GM18867 (cell line): ENCODE measurements around the gene NXPH4.

Experiments used
- ATAC-seq: cut with Tn5 transposase; IDR thresholded peaks from one replicate; pipeline ENCODE4 v1.9.1; 2021; ENCODE audit warnings: mild to moderate bottlenecking, moderate library complexity; ENCODE audit not compliant: unreplicated experiment

Gene NXPH4

DNA sequence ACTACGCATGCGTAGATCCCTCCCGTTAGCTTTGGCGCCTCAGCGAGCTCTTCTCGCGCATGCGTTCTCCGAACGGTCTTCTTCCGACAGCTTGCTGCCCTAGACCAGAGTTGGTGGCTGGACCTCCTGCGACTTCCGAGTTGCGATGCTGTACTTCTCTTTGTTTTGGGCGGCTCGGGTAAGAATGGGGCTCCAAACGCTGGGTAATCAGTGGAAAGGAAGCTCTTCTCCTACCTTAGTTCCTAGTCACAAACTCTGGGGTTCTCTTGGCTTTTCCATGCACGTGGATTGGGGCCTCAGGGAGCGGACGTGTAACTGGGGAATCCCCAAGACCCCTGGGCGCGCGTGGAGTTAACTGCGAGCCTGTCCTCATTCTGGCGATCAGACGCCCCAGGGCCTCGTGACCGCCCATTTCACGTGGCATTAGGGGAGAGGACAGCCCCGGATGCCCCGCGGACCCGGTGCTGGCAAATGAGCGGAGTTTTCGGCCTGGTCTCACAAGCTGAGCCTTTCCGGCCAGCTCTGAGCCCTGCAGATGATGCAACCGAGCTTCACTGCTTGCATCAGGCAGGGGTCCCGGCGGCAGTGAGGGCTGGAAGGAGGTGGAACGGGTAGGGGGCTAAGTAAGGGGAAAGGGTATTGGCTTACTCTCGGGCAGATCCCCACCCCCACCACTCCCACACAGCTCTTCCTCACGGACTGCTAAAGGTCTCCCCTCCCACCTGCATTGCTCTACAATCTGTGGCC, 13.2 kb downstream of the NXPH4 start, which contains the start of gene SHMT2:
Gene SHMT2 (plus strand): TSS at position 78 of the 747 bp plus-strand sequence. CDS start 68 bp downstream, at position 146.
- ATAC-seq: peak; percentile 64

DNA sequence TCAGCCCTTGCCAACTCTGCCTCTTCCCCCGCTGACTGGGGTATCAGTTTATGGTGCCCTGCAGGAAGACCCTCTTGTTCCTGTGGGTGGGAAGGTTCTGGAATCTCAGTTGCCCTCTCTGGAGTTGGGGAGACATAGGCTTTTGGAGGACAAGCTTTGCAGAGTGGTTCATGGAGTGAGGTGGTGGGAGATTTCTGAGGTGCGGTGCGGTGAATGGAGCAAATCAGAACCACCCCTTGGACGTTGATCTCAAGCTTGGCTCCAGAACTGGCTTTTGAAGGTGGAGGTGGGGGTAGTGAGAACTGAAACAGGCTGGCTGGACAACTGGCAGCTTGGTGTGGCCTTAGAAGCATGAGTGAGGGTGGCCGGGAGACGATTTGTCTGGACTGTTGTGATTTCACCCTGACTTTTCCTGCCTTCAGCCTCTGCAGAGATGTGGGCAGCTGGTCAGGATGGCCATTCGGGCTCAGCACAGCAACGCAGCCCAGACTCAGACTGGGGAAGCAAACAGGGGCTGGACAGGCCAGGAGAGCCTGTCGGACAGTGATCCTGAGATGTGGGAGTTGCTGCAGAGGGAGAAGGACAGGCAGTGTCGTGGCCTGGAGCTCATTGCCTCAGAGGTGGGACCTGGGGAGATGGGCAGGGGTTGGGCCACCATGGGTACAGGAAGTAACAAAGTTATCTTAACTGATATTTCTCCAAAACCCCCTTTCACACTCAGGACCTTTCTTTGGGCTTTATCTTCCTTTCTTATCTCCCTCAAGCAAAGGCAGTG, 14.0 kb downstream of the NXPH4 start:
- ATAC-seq: no peak

DNA sequence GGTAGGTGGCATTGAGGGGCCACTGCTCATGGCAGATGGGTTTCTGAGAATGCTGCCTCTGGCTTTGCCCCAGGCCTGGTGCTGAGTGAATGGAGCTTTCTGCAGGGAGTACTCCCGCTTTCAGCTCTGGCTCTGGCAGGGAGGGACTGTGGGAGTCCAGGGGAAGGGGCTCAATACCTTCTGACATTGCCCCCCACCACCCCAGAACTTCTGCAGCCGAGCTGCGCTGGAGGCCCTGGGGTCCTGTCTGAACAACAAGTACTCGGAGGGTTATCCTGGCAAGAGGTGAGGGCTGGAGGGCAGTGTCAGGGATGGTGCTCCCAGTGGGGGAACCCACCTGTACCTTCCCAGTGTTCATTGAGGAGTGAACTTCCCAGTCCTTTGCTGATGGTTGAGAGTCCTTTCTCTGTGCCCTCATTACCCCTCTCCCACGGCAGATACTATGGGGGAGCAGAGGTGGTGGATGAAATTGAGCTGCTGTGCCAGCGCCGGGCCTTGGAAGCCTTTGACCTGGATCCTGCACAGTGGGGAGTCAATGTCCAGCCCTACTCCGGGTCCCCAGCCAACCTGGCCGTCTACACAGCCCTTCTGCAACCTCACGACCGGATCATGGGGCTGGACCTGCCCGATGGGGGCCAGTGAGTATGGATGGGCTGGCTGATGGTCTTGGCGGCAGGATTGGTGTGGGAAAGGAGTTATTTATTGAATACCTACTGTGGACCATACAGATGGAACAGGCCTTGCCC, 14.9 kb downstream of the NXPH4 start:
- no peak for ATAC-seq

DNA sequence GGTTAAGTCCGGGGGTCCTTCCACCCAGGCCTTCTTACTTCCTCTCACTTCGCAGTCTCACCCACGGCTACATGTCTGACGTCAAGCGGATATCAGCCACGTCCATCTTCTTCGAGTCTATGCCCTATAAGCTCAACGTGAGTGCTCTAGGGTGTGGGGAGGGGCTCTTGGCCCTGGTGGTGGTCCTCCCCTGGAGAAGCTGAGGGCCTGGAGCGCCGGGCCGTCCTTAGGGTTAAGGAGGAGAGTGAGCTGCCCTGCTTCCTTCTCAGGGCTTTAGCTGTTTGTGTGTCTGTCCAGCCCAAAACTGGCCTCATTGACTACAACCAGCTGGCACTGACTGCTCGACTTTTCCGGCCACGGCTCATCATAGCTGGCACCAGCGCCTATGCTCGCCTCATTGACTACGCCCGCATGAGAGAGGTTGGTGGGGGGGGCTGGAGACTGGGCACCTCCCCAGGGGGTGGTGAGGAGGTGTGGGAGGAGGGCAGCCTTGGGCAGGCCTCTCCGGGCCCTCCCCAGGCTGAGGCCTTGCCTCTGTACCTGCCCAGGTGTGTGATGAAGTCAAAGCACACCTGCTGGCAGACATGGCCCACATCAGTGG, 15.7 kb downstream of the NXPH4 start:
- no peak for ATAC-seq

DNA sequence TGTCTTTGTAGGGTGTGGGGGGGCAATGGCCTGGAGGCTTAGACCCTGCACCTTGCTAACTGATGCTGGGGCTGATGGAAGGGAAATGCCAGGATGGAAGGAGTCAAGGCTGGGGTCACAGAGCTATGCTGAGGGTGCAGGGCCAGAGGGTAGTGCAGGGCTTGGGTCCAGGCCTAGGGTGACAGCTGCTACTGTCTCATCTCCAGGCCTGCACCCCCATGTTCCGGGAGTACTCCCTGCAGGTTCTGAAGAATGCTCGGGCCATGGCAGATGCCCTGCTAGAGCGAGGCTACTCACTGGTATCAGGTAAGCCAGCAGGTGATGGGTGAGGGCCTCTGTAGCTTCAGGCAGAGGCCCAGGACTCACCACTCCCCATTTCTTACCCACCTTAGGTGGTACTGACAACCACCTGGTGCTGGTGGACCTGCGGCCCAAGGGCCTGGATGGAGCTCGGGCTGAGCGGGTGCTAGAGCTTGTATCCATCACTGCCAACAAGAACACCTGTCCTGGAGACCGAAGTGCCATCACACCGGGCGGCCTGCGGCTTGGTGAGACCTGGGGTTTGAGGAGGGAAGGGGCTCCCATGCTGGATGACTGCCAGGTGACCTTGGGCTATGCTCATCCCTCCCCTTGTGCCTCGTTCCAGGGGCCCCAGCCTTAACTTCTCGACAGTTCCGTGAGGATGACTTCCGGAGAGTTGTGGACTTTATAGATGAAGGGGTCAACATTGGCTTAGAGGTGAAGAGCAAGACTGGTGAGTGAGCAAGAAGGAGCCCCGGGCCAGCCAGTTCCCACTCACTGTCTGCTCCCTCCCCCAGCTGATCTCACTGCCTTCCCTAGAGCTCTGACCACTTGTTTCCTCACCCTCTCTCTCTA, 17.0 kb downstream of the NXPH4 start:
- no peak for ATAC-seq

DNA sequence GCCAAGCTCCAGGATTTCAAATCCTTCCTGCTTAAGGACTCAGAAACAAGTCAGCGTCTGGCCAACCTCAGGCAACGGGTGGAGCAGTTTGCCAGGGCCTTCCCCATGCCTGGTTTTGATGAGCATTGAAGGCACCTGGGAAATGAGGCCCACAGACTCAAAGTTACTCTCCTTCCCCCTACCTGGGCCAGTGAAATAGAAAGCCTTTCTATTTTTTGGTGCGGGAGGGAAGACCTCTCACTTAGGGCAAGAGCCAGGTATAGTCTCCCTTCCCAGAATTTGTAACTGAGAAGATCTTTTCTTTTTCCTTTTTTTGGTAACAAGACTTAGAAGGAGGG, 17.6 kb downstream of the NXPH4 start:
- no peak for ATAC-seq

DNA sequence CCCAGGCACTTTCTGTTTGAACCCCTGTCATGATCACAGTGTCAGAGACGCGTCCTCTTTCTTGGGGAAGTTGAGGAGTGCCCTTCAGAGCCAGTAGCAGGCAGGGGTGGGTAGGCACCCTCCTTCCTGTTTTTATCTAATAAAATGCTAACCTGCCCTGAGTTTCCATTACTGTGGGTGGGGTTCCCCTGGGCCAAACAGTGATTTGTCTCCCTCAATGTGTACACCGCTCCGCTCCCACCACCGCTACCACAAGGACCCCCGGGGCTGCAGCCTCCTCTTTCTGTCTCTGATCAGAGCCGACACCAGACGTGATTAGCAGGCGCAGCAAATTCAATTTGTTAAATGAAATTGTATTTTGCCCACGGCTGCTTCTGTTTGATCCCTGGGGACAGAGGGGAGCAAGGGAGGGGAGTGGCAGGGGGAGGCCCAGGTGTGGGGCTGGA, 18.0 kb downstream of the NXPH4 start:
- ATAC-seq: no peak

DNA sequence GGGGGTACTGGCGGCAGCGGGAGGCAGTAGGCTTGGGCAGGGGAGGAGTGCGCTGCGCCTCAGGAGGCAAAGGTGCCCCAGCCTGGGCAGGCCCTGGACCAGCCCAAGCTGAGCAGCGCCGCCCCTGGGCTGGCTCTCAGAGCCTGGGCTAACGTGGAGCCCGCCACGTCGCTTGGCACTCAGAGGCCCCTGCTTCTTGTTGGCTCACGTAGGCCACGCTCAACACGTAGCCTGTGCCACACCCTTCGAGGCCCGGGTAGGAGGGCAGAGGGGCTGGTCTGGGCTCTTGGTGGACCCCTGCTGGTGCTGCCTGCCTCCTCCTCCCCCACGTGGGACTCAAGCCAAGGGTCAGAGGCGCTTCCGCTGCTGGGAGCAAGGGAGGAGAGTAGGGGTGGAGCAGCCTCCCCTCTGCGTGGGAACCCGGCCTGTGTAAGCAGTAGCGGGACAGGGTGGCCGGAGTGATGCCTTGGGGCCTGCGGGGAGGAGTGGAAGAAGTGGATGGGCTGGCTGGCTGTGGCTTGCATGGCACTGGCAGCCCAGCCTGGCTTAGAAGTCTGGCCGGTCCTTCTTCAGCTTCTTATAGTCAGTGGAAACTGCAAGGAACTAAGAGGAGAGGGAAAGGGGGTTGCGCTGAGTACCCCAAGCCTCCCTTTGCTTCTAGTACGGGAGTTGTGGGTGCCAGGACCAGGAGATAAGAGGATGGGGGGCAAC, 18.6 kb downstream of the NXPH4 start:
- no peak for ATAC-seq

DNA sequence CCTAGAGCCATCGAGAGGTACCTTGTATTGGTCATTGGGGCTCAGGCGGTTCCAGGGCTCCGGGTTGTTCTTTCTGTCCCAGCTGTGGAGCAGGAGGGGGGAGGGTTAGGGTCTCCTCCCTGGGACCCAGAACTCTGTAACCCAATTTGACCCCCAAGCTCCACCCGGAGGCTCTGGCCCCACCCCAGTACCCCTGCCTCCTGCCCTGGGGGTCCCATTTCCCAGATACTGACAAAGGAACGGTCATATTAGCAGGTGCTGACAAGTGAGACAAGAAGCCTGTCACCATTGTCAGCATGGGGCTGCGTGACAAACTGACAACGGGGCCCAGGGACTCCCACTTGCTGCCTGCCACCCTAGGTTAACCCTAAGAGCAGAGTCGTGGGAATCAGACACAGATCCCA, 19.1 kb downstream of the NXPH4 start:
- ATAC-seq: no peak

DNA sequence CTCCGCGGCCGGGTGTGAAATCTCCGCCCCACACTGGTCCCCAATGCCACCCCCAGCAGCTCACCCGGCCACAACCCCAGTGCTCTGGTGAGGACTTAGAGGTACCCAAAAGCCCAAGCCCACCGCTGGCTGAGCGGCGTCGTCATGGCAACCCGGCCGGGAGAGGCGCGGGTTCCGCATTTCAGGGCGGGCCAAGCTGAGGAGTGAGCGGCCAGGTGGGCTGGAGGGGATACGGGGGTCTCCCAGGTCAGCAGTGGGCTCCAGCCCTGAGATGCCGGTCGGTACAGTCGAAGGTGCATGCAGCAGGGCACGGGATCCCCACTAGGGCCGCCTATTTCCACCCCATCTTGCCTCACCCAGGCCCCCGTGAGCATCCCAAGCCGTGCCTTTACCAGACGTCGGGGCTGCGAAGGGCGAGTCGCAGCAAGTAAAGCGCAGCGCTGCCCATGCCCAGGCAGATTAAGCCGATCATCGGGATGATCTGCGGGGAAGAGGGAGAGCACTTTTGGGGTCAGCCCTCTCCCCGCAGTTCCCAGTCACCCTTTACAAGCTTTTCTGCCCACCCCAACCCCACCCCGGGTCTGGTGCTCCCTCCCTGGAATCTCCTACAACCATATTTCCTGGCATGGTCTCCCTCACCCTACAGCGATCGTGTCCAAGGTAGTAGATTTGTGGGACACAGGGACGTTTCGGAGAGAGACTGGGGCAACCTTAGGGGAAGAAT, 19.8 kb downstream of the NXPH4 start:
- ATAC-seq: no peak

DNA sequence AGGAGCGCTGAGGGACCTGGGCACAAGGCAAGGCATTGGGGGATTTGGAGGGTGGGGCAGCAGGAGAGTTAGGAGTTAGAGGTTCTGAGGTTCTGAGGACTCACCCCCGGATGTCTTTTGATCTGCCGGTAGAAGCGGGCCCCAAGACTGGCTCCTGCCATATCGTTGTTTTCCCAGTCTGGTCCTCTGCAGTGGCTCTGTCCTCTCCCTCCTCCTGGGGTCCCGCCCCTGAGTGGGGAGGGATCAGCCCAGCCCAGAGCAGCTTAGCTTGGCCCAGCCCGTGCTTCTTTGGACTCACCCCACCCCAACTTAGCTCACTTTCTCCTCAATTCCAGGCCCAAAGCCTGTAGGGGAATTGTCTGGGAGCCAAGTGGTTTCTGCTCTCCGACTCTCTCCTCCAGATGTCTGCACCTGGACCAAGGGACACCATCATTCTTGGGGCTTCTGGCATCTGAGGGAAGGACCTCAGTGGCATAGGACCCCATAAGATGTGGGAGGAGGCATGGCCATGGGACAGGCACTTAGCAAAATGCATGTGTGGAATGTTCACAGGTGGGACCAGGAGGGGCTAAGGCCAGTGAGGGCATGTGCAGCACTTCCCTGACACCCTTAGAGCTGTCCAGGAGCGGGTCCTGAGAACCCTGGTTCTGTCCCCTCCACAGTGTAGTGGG, 20.5 kb downstream of the NXPH4 start:
- ATAC-seq: no peak

DNA sequence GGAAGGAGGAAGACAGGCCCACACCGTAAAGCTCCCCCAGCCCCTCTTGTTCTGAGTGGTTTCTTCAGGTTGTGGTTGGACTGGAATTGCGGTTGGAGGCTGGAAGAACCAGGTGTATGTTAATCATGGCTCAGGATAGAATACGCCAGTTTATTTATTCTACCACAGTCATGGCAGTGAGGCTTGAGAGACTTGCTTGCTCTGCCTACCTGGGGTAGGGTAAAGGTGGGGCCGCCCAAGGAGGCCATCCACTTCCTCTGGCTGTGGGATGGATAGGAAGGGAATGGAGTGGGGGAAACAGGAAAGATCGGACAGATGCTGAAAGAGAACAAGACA, 21.0 kb downstream of the NXPH4 start:
- no peak for ATAC-seq

DNA sequence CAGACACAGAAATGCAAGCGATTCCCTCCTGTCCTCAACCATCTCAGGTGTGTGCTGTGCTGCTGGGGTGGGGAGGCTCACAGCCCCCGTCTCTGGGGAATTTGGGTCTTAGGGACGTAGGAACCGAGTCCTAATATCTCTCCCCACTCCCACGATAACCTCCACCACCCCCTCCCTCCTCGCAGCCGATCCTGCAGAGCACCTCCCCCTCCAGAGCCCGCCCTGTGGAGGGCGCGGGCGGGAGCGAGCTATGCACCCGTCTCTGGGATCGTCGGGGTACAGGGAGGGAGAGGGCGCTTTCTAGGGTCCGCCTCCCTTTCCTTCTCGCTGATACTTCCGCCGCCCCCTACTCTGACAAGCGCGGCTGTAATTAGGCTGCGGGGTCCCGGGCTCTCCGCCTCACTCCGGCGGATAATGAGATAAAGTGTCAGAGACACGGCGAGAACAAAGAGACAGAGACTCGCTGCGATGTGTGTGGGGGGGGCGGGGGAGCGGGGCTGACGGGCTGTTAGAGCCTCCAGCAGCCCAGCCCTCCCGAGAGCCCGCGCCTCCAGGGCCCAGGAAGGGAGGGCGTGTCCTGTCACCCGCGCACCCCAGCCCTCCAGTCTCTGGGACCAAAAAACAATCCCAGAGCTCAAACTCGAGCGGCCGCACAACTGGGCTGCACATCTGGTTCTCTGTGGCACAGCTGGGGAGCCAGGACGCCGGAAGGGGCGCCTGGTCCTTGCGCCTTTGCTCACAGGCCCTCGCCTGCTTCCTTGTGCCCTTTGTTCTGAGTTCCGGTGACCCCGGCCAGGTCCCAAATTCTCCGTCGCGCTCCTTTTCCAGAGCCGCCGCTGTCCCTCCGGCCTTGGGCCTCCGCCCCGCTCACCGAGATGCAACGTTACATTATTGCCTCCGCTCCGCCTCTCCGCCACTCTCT, 21.6 kb downstream of the NXPH4 start:
- ATAC-seq: no peak

DNA sequence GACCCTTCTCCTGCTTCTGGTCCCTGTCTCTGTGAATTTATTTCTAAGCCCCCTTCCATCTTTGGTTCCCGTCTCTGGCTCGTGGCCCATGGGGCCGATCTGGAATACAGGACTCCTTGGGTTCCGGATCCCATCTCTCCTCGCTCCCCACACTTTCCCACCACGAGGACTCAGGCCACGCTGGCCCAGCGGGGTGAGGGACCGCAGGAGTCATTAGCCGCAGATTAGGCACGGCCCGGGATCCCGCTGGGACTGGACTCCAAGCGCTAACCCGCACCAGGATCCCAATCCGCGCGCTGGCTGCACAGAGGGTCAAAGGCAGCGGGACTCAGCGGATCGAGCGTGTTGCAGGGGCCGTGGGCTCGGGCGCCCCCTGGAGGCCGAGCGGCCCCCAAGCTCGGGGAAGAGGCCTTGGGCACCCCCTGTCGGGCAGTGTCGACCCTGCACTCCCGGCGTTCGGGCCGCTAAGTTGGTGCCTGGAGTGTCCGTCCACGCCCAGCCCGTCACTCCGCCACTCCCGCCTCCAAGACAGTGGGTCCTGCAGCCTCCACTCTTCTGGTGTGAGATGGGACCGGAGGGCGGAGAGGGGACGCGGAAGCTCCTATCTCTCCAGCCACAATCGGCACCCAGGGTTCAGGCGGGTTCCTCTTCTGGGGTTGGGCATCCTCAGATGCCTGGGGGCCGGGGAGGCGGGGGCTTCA, 22.4 kb downstream of the NXPH4 start:
- ATAC-seq: peak; percentile 47

DNA sequence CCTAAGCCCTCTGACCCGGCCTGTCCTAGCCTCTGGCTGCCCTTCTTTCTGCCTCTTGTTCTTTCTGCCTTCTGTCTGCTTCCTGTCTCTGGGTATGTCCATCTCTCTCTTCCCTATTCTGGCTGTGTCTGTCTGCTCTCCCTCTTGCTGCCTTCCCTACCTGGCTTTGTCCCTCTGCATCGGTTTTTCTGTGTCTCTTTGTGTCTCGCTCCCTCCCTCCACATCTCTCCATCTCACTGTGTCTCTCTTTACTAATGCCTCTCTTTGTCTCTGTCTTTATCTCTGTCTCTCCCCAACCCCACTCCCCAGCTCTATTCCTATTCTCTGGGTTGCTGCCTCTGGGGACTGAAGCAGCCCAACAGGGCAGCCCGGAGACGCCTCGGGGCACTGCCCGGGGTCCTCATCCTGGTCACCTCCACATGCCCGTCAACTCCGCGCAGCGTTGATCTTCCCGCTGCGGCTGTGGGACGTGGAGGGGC, 23.0 kb downstream of the NXPH4 start:
- ATAC-seq: no peak

DNA sequence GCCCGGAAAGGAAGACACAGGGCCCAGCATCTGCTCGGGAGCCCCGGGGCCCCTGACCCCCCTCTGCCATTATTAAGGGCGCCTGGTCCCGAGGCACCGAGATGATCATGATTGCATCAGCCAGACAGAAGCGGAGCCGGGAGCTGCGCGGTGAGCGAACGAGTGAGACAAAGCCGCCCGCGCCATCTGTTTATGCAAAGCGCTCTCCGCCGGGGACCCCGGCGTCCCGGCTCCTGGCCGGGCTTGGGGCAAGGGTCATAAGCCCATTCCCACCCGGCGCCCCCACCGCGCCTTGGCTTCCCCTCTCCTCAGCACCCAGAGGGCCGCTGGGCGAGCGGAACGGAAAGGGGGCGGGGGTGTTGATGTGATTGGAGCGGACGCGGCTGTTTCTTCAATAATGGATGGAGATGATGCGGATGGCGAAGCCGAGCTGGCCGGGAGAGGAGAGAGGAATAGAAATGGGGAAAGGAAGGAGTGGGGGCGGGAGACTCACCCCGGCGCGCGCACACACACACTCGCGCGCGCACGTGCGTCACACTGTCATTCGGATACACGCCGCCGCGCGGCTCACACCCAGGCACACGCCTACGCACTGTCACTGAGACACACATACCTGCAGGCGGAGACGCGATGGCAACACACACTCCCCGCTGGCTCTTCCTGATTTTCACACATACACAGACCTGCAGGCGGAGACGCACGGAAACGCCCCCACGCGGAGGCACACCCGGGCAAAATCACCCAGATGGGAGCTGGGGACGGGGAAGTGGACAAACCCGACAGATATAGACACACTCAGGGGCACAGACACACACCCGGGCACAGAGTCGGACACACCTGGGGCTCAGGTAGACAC, 23.7 kb downstream of the NXPH4 start:
- peak; percentile 31 for ATAC-seq
